Effector CD8-positive, alpha-beta T cell (primary cell): ENCODE data around the gene HOXA9.

Source experiments
- DNase-seq: peaks from one replicate; lab custom pipeline; 2025; lab: John Stamatoyannopoulos, UW
- total RNA-seq, 4 experiments: gene quantifications; one replicate each; lab custom pipeline; 2026; lab: John Stamatoyannopoulos, UW

HOXA9 gene
- 0 to 0.88 (median 0) reads per million in 4 experiments for total RNA-seq

DNA sequence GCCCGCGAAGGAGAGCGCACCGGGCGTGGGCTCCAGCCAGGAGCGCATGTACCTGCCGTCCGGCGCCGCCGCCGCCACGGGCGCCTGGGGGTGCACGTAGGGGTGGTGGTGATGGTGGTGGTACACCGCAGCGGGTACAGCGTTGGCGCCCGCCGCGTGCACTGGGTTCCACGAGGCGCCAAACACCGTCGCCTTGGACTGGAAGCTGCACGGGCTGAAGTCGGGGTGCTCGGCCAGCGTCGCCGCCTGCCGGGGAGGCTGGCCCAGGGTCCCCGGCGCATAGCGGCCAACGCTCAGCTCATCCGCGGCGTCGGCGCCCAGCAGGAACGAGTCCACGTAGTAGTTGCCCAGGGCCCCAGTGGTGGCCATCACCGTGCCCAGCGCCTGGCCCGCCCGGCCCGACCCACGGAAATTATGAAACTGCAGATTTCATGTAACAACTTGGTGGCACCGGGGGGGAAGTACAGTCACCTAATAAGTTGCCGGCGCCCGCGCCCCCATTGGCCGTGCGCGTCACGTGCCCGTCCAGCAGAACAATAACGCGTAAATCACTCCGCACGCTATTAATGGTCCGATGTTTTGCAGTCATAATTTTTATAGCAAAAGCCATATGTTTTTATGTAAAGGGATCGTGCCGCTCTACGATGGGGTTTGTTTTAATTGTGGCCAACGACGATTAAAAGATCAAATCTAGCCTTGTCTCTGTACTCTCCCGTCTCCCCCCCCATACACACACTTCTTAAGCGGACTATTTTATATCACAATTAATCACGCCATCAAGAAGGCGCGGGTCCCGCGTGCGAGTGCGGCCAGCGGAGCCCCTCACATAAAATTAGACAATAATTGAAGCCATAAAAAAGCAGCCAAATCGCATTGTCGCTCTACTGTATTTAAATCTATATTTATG, at the start of gene HOXA9:
Gene HOXA9, minus strand, starts transcription at position 449 of the 907 bp plus-strand sequence. Its CDS starts 80 bp downstream, at position 369.
- no peak for DNase-seq

DNA sequence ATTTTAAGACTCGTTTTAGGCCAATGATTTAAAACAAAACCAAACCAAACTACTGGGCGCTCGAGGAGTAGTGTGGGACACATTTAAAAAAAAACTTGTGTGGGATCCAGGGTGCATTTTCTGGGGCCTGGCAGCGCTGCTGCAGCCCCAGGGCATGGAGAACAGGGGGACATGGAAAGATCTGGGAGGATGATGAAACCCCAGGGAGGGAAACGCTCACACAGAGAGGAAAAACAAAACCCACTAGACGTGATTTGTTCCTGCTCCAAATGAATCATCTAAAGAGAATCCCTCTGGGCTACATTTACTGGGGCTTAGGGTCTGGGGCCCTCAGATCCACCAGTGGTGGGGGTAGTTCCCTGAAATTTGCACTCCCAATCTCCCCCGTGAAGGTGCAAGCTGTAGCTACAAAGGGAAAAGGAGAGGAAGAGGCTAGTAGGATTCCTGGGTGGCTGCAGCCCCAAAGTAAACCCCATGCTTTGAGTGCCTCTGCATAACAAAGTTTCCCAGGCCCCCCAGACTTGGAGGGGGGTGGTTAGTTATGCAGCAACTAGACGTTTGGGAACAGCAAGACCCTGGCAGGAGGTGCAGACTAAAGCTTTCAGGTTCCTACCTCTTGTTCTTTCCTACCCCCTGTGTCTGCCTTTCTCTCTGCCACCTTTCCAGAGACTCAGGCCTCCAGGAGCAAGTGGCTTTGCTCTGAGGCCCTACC, 49.1 kb upstream of the HOXA9 start:
- DNase-seq, result no peak

- no peak for DNase-seq
Measured at GRCh38 chr7:27213433-27214238, 48.3 kb upstream of the HOXA9 start.

- DNase-seq, result no peak
Measured at GRCh38 chr7:27212497-27213432, 47.4 kb upstream of the HOXA9 start.

DNA sequence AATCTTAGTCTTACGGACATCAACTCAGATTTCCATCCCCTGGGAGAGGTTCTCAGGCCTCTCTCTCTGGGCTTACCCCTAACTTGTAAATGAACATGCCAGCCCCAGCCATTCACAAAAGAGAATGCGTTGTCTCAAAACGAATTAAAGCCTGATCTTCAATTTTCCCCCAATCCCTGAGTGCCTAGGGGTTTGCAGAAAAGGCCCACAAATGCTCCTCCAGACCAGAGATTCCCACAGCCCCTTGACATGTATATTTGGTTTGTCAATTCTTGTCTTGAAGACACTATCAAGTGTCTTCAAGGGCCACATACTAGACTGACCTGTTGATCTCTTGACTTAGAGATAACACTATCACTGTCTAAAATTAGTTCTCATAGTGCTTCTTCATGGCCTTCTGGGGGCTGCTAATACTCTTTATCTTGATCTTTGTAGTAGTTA, 46.4 kb upstream of the HOXA9 start:
- DNase-seq, result no peak

- no peak for DNase-seq
Measured at GRCh38 chr7:27211084-27211446, 45.7 kb upstream of the HOXA9 start.

DNA sequence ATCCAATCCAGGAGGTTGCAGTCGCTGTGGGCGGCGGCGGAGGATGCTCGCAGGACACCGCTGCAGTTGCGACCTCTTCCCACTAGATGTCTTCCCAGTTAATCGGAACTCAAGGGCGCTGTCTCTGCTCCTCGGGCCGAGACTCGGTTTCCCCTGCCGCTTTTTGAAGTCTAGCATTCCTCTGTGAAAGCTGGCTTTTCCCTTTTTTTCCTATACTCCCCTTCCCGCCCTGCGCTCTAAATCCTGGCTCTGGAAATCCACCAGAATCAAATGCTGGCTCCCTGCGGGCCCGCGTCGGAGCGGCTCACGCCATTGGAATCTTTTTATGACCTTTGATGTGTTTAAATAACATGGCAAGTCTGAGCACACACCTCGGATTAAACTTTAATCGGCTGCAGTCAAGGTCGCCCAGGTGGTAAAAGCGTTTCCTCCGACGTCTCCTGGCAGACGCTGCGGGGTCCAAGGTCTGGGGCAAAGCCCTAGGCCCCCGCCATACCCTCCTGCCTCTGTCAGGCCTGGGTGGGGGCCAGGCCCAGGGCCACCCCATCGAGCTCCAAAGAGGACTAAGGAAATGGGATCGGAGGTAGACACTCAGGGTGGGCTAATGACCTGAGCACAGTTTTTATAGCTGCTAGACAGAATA, 45.2 kb upstream of the HOXA9 start:
- DNase-seq, result no peak

DNA sequence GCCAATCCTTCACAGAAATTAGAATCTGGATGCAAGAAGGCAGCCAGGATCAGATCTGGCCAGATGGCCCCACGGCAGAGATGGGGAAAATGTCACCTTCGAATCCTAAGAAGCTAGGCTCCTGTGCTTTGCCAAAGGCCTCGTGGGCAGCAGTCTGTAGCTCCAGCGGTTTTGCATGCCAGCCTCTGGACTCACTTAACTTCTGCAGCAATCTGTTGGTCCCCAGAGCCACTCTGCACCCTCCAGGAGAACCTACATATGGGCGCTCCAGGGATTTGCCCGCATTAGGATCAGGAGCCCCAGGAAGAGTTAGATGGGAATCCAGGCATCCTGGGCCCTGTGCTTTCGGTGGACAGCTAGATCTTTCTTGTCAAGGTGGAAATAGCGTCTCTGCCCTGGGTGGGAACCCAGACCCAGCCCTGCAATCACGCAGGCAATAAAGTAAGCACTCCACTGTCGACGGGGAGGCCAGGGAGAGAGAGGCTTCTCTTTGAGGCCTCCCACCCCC, 44.6 kb upstream of the HOXA9 start:
- DNase-seq, result no peak

GRCh38 chr7:27208998-27209397, 43.7 kb upstream of the HOXA9 start:
- no peak for DNase-seq

GRCh38 chr7:27207348-27207985, 42.1 kb upstream of the HOXA9 start:
- DNase-seq, result no peak

DNA sequence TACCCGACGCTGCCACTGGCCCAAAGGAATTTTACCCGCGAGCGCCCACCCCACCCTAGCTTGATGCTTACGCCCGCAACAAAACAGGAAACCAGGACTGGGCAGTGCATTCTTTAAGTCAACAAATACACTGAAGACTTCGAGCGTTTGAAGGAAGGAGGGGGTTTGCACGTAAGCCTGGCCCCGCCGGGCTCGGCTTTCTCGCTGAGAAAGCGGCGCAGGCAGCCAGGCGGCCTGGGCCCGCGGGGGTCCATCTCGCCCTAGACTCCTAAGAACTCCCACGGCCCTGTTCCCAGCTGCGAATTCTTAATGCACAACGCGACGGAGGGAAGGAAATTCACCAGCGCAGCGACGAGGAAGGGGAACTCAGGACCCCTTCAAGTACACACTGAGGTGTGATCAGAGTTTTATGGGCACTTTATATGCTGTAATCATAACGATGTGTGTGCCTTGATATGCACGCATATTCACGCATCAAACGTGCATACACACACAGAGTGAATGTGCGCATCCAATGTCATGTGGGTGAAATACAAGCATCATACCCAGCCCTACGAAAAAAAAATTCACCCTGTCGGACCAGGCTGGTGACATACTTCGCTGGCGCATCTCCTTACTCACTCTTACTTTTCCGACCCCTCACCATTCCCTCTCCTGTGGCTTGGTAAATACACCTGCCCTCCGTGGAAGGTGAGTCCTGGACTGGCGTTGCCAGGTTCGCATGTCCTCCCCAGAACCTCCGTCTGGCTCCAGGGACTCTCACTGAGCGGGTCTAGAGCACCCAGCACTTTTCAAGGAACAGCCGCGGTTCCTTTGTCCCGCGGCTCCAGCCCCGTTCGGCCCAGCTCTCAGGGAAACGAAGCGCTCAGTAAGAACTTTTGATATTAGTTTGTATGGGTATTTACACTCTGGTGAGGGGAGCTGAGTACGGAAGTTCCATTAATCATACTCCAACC, 40.3 kb upstream of the HOXA9 start:
- no peak for DNase-seq

DNA sequence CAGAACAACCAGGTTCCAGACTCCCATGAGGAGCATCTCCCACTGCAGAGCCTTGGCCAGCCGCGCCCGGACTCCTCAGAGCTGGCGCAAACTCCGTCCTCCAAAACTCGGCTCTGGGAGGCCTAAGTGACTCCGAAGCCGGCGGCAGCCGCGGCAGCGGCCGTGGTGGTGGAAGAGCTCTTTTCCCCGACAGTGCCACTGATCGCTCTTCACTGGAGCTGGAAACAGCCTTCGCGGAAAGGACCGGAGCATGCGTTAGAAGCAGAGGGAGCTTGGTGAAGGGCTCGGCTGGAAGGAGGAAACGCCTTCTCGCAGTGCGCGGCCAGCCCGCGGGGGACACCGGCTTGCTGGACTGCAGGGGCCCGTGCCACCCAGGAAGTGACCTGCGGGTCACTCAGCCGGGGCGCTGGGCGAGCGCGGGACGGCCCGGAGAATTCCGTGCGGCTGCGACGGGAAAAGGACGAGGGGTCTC, 39.5 kb upstream of the HOXA9 start:
- DNase-seq, result no peak

DNA sequence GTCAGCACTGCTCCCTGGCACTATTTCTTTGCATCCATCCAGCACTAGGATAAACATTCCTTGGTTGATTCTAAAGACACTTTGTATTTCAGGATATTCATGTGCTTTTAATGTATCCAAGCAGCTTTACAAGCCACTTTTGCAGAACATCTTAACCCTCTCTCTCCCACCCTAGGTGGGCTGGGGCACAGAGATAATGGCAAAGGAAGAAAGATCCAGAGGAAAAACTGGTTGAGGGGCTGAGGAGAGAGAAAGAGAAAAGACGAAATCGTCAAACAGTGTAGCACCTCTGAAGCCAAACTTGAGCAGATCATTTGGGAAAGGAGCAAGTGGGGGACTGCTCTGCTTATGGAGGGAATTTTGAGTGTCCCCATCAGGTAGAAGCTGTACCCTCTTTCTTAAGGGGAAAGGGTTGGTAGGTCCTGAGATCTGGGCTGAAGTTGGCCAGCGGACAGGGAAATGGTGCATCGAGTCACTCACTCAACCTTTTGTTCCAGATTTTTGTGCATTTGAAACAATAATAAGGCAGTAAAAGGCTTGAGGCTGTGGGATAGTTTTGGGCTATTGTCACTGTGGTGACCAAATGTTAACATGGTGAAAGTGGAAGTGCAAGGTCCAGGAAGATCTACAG, 38.7 kb upstream of the HOXA9 start:
- DNase-seq, result no peak

DNA sequence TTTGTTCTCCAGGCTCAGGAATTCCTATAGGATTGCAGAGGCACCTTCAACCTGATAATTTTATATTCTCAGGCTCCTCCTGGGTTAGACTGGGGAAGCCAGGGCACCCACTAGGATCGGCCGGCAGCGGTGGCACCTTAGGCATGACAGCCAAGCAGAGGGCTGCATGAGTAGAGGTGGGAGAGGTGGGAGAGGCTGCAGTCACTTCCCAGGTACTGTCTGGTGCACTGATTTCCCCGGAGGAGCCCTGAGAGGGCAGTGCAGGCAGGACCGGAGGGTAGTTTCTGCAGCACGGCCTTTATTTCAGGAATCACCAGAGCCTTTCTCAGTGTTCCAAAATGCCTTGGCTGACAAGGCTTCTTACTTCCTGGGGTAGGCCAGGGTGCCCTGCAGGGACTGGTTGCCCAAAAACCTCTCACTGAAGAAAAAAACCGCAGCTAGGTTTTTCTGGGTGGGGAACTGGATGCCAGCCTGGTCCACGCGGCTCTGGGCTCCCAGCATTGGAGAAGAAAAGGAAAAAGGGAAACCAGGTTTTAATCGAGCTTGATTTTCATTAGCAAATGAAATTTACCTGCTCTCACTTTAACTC, 38.1 kb upstream of the HOXA9 start:
- DNase-seq, result no peak

DNA sequence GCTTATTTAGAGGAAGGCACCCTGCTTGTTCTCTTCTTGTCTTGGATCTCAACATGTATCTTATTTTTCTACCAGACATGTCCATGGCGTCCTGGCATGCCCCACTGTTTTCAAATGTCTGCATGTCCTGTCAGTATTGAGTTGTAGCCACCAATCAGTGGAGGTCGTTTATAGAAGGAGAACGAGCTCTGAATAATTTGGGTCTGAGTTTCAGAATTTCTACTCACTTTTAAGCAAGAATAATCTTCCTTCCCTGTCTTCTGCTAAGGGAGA, 37.5 kb upstream of the HOXA9 start:
- DNase-seq, result no peak

GRCh38 chr7:27202018-27202861, 36.9 kb upstream of the HOXA9 start:
- DNase-seq, result no peak

- no peak for DNase-seq
Measured at GRCh38 chr7:27201580-27202017, 36.3 kb upstream of the HOXA9 start.
